Measurements from ENCODE around the gene LRRC45.

LRRC45 gene

GRCh38 chr17:82043507-82043906 lies 20.4 kb downstream of the LRRC45 start:
- TF ChIP-seq POLR2AphosphoS5 (IDR thresholded peaks at IDR 0.05; ENCODE audit: low read depth, low read length), result no peak
- no peak for TF ChIP-seq FOXP2 (optimal IDR thresholded peaks at IDR 0.05; ENCODE audit: borderline replicate concordance, extremely low read depth, extremely low read length, insufficient read depth)
- TF ChIP-seq REST (IDR thresholded peaks at IDR 0.05; ENCODE audit: insufficient read depth in 1 of 2, low read depth in 2 of 2, low read length in 2 of 2), result no peak
- TF ChIP-seq TAF1 (IDR thresholded peaks at IDR 0.05; ENCODE audit: borderline replicate concordance, insufficient read depth, low read length), result no peak
- no peak for TF ChIP-seq SIN3A (IDR thresholded peaks at IDR 0.05; ENCODE audit: borderline replicate concordance, insufficient read depth, low read length)

GRCh38 chr17:82045936-82046484 lies 22.9 kb downstream of the LRRC45 start:
- TF ChIP-seq REST (IDR thresholded peaks at IDR 0.05; ENCODE audit: insufficient read depth in 1 of 2, low read depth in 2 of 2, low read length in 2 of 2), result no peak
- TF ChIP-seq SIN3A (IDR thresholded peaks at IDR 0.05; ENCODE audit: borderline replicate concordance, insufficient read depth, low read length), result no peak

- TF ChIP-seq FOXP2 (optimal IDR thresholded peaks at IDR 0.05; ENCODE audit: borderline replicate concordance, extremely low read depth, extremely low read length, insufficient read depth), result no peak
- TF ChIP-seq REST (IDR thresholded peaks at IDR 0.05; ENCODE audit: insufficient read depth in 1 of 2, low read depth in 2 of 2, low read length in 2 of 2), result no peak
- TF ChIP-seq SIN3A (IDR thresholded peaks at IDR 0.05; ENCODE audit: borderline replicate concordance, insufficient read depth, low read length), result no peak
- TF ChIP-seq TAF1 (IDR thresholded peaks at IDR 0.05; ENCODE audit: borderline replicate concordance, insufficient read depth, low read length), result no peak
- TF ChIP-seq POLR2AphosphoS5 (IDR thresholded peaks at IDR 0.05; ENCODE audit: low read depth, low read length), result no peak
Observed at GRCh38 chr17:82046903-82047302, 23.8 kb downstream of the LRRC45 start.

- TF ChIP-seq POLR2AphosphoS5 (IDR thresholded peaks at IDR 0.05; ENCODE audit: low read depth, low read length) (no peak), FOXP2 (optimal IDR thresholded peaks at IDR 0.05; ENCODE audit: borderline replicate concordance, extremely low read depth, extremely low read length, insufficient read depth) (no peak), REST (IDR thresholded peaks at IDR 0.05; ENCODE audit: insufficient read depth in 1 of 2, low read depth in 2 of 2, low read length in 2 of 2) (no peak), SIN3A (IDR thresholded peaks at IDR 0.05; ENCODE audit: borderline replicate concordance, insufficient read depth, low read length) (no peak), TAF1 (IDR thresholded peaks at IDR 0.05; ENCODE audit: borderline replicate concordance, insufficient read depth, low read length) (no peak)
Observed at GRCh38 chr17:82047379-82047778, 24.3 kb downstream of the LRRC45 start.
